SK-N-SH treated with all-trans-retinoic acid at 6 μM for 48 hours (cell line): ENCODE results near the gene POLD1.

Source experiments
- ATAC-seq: fragments of 200-7000 bp; cut with Tn5 transposase; 3 replicates; pipeline ENCODE4 v1.9.1; 2020; ENCODE audit warnings: mild to moderate bottlenecking, moderate library complexity
- ARNTL ChIP-seq: fragments of 450-650 bp; formaldehyde crosslinking; IDR thresholded peaks from 2 replicates; pipeline ENCODE4 v1.5.0; 2020; ENCODE audit warnings: low read depth, mild to moderate bottlenecking, moderate library complexity, borderline replicate concordance
- BACH2 ChIP-seq: fragments of 250-450 bp; sonication (Bioruptor Pico); IDR thresholded peaks from 2 replicates; pipeline ENCODE4 v1.9.0; 2021; ENCODE audit warnings: mild to moderate bottlenecking, borderline replicate concordance
- ESRRG ChIP-seq: fragments of 250-450 bp; sonication (Bioruptor Pico); IDR thresholded peaks from 2 replicates; pipeline ENCODE4 v1.6.1; 2021; ENCODE audit warnings: mild to moderate bottlenecking
- GLIS3 ChIP-seq: fragments of 250-450 bp; sonication (Bioruptor Pico); IDR thresholded peaks from 2 replicates; pipeline ENCODE4 v1.5.0; 2020; ENCODE audit warnings: mild to moderate bottlenecking, moderate library complexity
- ISL1 ChIP-seq: fragments of 250-450 bp; sonication (Bioruptor Pico); IDR thresholded peaks from 2 replicates; pipeline ENCODE4 v2.1.2; 2022; ENCODE audit warnings: mild to moderate bottlenecking, moderate library complexity
- OSR1 ChIP-seq: fragments of 250-450 bp; sonication (Bioruptor Pico); IDR thresholded peaks from 2 replicates; pipeline ENCODE4 v1.8.0; 2022; ENCODE audit warnings: moderate library complexity, mild to moderate bottlenecking, inconsistent platforms
- PPARA ChIP-seq: fragments of 250-450 bp; sonication (Bioruptor Pico); IDR thresholded peaks from 2 replicates; pipeline ENCODE4 v1.5.0; 2020; ENCODE audit warnings: mild to moderate bottlenecking, borderline replicate concordance
- SNAI2 ChIP-seq: fragments of 250-450 bp; sonication (Bioruptor Pico); IDR thresholded peaks from 2 replicates; pipeline ENCODE4 v1.5.0; 2020; ENCODE audit warnings: mild to moderate bottlenecking, moderate library complexity
- TCF4 ChIP-seq: fragments of 250-450 bp; sonication (Bioruptor Pico); IDR thresholded peaks from 2 replicates; pipeline ENCODE4 v1.8.0; 2021; ENCODE audit warnings: mild to moderate bottlenecking, moderate library complexity, borderline replicate concordance
- TOX ChIP-seq: fragments of 250-450 bp; sonication (Bioruptor Pico); IDR thresholded peaks from 2 replicates; pipeline ENCODE4 v1.8.0; 2021; ENCODE audit warnings: mild to moderate bottlenecking, moderate library complexity, borderline replicate concordance
- ZC3H10 ChIP-seq: fragments of 250-450 bp; sonication (Bioruptor Pico); IDR thresholded peaks from 2 replicates; pipeline ENCODE4 v1.5.1; 2021; ENCODE audit warnings: mild to moderate bottlenecking, moderate library complexity
- ZFP3 ChIP-seq: fragments of 250-450 bp; sonication (Bioruptor Pico); IDR thresholded peaks from 2 replicates; pipeline ENCODE4 v1.5.0; 2020; ENCODE audit warnings: mild to moderate bottlenecking, moderate library complexity
- ZFP30 ChIP-seq: fragments of 450-650 bp; formaldehyde crosslinking; IDR thresholded peaks from 2 replicates; pipeline ENCODE4 v1.5.0; 2022; ENCODE audit warnings: mild to moderate bottlenecking, moderate library complexity
- ZNF565 ChIP-seq: fragments of 450-650 bp; formaldehyde crosslinking; conservative IDR thresholded peaks from 2 replicates; pipeline ENCODE4 v1.5.0; 2020; ENCODE audit warnings: low read depth, mild to moderate bottlenecking, moderate library complexity
- ZNF70 ChIP-seq: fragments of 450-650 bp; formaldehyde crosslinking; IDR thresholded peaks from 2 replicates; pipeline ENCODE4 v1.5.0; 2020; ENCODE audit warnings: mild to moderate bottlenecking, moderate library complexity
- ZNF8 ChIP-seq: fragments of 450-650 bp; formaldehyde crosslinking; IDR thresholded peaks from 2 replicates; pipeline ENCODE4 v1.5.0; 2020; ENCODE audit warnings: mild to moderate bottlenecking, moderate library complexity
- TF ChIP-seq, protein P1 (sequence below): fragments of 250-450 bp; sonication (Bioruptor Pico); IDR thresholded peaks from 2 replicates; pipeline ENCODE4 v1.5.0; 2020; ENCODE audit warnings: mild to moderate bottlenecking, moderate library complexity
- TF ChIP-seq, protein P2 (sequence below): fragments of 250-450 bp; sonication (Bioruptor Pico); IDR thresholded peaks from 2 replicates; pipeline ENCODE4 v1.5.1; 2021; ENCODE audit warnings: mild to moderate bottlenecking, moderate library complexity
- TF ChIP-seq, protein P3 (sequence below): fragments of 250-450 bp; sonication (Bioruptor Pico); IDR thresholded peaks from 2 replicates; pipeline ENCODE4 v1.5.1; 2020; ENCODE audit warnings: low read depth, mild to moderate bottlenecking, moderate library complexity
- TF ChIP-seq, protein P4 (sequence below): fragments of 250-450 bp; sonication (Bioruptor Pico); IDR thresholded peaks from 2 replicates; pipeline ENCODE4 v1.8.0; 2021; ENCODE audit warnings: low read depth, mild to moderate bottlenecking, moderate library complexity, borderline replicate concordance

The POLD1 gene

DNA sequence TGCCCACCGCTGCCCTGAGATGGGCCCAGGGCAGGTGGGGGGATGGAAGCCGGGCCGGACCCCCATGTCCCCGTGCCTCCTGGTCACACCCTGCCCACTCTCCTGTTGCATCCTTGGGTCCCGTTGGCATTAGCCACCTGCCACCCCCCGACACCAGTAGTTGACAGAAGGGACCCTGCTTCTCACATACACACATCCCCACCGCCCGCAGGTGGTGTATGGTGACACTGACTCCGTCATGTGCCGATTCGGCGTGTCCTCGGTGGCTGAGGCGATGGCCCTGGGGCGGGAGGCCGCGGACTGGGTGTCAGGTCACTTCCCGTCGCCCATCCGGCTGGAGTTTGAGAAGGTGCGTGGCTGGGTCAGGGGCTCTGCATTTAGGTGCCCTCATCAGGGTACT lies 29.4 kb downstream of the POLD1 start:
- TF ChIP-seq ZFP3 (CRISPR knock-in tag) (no peak), SNAI2 (CRISPR knock-in tag) (no peak), GLIS3 (CRISPR knock-in tag) (no peak), ZNF70 (CRISPR knock-in tag) (no peak), BACH2 (CRISPR knock-in tag) (no peak), ZNF8 (CRISPR knock-in tag) (no peak), ARNTL (CRISPR knock-in tag) (no peak), TCF4 (CRISPR knock-in tag) (no peak), PPARA (no peak), ZC3H10 (CRISPR knock-in tag) (no peak)
- TF ChIP-seq, protein P1, sequence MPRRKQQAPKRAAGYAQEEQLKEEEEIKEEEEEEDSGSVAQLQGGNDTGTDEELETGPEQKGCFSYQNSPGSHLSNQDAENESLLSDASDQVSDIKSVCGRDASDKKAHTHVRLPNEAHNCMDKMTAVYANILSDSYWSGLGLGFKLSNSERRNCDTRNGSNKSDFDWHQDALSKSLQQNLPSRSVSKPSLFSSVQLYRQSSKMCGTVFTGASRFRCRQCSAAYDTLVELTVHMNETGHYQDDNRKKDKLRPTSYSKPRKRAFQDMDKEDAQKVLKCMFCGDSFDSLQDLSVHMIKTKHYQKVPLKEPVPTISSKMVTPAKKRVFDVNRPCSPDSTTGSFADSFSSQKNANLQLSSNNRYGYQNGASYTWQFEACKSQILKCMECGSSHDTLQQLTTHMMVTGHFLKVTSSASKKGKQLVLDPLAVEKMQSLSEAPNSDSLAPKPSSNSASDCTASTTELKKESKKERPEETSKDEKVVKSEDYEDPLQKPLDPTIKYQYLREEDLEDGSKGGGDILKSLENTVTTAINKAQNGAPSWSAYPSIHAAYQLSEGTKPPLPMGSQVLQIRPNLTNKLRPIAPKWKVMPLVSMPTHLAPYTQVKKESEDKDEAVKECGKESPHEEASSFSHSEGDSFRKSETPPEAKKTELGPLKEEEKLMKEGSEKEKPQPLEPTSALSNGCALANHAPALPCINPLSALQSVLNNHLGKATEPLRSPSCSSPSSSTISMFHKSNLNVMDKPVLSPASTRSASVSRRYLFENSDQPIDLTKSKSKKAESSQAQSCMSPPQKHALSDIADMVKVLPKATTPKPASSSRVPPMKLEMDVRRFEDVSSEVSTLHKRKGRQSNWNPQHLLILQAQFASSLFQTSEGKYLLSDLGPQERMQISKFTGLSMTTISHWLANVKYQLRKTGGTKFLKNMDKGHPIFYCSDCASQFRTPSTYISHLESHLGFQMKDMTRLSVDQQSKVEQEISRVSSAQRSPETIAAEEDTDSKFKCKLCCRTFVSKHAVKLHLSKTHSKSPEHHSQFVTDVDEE (CRISPR knock-in tag): no peak
- TF ChIP-seq, protein P2, sequence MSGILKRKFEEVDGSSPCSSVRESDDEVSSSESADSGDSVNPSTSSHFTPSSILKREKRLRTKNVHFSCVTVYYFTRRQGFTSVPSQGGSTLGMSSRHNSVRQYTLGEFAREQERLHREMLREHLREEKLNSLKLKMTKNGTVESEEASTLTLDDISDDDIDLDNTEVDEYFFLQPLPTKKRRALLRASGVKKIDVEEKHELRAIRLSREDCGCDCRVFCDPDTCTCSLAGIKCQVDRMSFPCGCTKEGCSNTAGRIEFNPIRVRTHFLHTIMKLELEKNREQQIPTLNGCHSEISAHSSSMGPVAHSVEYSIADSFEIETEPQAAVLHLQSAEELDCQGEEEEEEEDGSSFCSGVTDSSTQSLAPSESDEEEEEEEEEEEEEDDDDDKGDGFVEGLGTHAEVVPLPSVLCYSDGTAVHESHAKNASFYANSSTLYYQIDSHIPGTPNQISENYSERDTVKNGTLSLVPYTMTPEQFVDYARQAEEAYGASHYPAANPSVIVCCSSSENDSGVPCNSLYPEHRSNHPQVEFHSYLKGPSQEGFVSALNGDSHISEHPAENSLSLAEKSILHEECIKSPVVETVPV (CRISPR knock-in tag): no peak
- ATAC-seq: no peak

DNA sequence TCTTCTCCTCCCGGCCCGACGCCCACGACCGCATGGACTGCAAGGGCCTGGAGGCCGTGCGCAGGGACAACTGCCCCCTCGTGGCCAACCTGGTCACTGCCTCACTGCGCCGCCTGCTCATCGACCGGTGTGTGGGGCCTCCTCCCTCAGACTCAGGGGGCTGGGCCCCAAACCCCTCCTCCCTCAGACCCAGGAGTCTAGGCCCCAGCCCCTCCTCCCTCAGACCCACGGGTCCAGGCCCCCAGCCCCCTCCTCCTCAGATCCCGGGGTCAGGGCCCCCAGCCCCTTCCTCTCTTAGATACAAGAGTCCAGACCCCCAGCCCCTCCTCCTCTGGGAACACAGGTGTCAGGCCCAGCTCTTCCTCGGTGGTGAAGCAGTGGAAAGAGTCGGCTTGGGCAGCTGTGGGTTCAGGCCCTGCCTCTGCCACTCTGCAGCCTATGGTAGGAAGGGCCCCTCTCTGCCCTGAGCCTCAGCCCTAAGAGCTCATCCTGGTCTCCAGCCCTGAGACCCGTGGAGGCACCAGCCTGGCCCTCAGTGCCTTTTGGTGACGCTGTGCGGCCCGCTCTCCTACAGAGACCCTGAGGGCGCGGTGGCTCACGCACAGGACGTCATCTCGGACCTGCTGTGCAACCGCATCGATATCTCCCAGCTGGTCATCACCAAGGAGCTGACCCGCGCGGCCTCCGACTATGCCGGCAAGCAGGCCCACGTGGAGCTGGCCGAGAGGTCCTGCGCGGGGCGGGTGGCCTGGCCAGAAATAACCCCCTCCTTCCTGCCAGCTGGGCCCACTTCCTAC lies 30.9 kb downstream of the POLD1 start:
- ATAC-seq: peak; percentile 88
- TF ChIP-seq, protein P1 (CRISPR knock-in tag): no peak
- TF ChIP-seq, protein P3, sequence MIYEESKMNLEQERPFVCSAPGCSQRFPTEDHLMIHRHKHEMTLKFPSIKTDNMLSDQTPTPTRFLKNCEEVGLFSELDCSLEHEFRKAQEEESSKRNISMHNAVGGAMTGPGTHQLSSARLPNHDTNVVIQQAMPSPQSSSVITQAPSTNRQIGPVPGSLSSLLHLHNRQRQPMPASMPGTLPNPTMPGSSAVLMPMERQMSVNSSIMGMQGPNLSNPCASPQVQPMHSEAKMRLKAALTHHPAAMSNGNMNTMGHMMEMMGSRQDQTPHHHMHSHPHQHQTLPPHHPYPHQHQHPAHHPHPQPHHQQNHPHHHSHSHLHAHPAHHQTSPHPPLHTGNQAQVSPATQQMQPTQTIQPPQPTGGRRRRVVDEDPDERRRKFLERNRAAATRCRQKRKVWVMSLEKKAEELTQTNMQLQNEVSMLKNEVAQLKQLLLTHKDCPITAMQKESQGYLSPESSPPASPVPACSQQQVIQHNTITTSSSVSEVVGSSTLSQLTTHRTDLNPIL: no peak
- no peak for TF ChIP-seq TOX
- TF ChIP-seq ARNTL (CRISPR knock-in tag): no peak
- no peak for TF ChIP-seq ZNF70 (CRISPR knock-in tag)
- TF ChIP-seq ZNF8 (CRISPR knock-in tag): no peak
- no peak for TF ChIP-seq ZFP3 (CRISPR knock-in tag)
- no peak for TF ChIP-seq OSR1 (CRISPR knock-in tag)
- TF ChIP-seq BACH2 (CRISPR knock-in tag): no peak
- TF ChIP-seq ZFP30 (CRISPR knock-in tag): no peak
- TF ChIP-seq ZNF565: no peak
- no peak for TF ChIP-seq ZC3H10 (CRISPR knock-in tag)
- TF ChIP-seq SNAI2 (CRISPR knock-in tag): no peak
- no peak for TF ChIP-seq TCF4 (CRISPR knock-in tag)
- TF ChIP-seq, protein P4, sequence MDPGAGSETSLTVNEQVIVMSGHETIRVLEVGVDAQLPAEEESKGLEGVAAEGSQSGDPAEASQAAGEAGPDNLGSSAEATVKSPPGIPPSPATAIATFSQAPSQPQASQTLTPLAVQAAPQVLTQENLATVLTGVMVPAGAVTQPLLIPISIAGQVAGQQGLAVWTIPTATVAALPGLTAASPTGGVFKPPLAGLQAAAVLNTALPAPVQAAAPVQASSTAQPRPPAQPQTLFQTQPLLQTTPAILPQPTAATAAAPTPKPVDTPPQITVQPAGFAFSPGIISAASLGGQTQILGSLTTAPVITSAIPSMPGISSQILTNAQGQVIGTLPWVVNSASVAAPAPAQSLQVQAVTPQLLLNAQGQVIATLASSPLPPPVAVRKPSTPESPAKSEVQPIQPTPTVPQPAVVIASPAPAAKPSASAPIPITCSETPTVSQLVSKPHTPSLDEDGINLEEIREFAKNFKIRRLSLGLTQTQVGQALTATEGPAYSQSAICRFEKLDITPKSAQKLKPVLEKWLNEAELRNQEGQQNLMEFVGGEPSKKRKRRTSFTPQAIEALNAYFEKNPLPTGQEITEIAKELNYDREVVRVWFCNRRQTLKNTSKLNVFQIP (CRISPR knock-in tag): no peak
- TF ChIP-seq ESRRG (CRISPR knock-in tag): no peak
- no peak for TF ChIP-seq PPARA
- no peak for TF ChIP-seq ISL1 (CRISPR knock-in tag)
- no peak for TF ChIP-seq GLIS3 (CRISPR knock-in tag)
